GM13976 (cell line): ENCODE measurements around the gene SFN.
"Not testable (repeated sequence)": the region's sequence is repeated elsewhere in the genome, so short reads cannot be mapped to it uniquely, and the experiment has no call there.

ENCODE experiments used
- DNase-seq: peaks from one replicate; pipeline ENCODE4 v3.0.0; 2012; ENCODE audit warnings: low spot score
- CTCF ChIP-seq: IDR thresholded peaks from 2 replicates; pipeline ENCODE4 v1.5.1; 2012; ENCODE audit warnings: borderline replicate concordance, mild to moderate bottlenecking; ENCODE audit not compliant: insufficient read depth; ENCODE audit errors: extremely low read depth, missing control alignments, control extremely low read depth
- in situ Hi-C: fragments of 300-500 bp; cut with MboI; formaldehyde crosslinking; loops from one replicate; pipeline ENCODE4 v1.12.0; 2022; ENCODE audit warnings: low sequenced_read_pairs, mixed read lengths, inconsistent platforms; ENCODE audit not compliant: unreplicated experiment

The SFN gene

GRCh38 chr1:26831546-26832248 lies 31.3 kb upstream of the SFN start:
- in situ Hi-C loops, result no loop called here
- no peak for DNase-seq

GRCh38 chr1:26832249-26832960 lies 30.5 kb upstream of the SFN start:
- TF ChIP-seq CTCF, result no peak
- DNase-seq, result no peak
- in situ Hi-C loops, result no loop called here

More at GRCh38 chr1:26831546-26832248, 31.3 kb upstream of the SFN start:
- TF ChIP-seq CTCF, result no peak

- TF ChIP-seq CTCF, result peak; percentile 10
- peak; percentile 93 for DNase-seq
- in situ Hi-C loops, result no loop called here
Observed at GRCh38 chr1:26833432-26834405, 29.2 kb upstream of the SFN start.

GRCh38 chr1:26837665-26838064 lies 25.3 kb upstream of the SFN start:
- in situ Hi-C loops, DNase-seq: not testable (repeated sequence)

- TF ChIP-seq CTCF, result no peak
- DNase-seq, result peak; percentile 85
- in situ Hi-C loops, result no loop called here
Observed at GRCh38 chr1:26838474-26839338, 24.2 kb upstream of the SFN start.

- in situ Hi-C loops, result no loop called here
- no peak for DNase-seq
- TF ChIP-seq CTCF, result no peak
Observed at GRCh38 chr1:26839339-26839722, 23.6 kb upstream of the SFN start.
